Activated effector memory CD4-positive, alpha-beta T cell treated with anti-CD3 and anti-CD28 coated beads, Interleukin-2, amount 50 U/mL, for 16 hours (primary cell): ENCODE results near the gene USP12.
"Not testable (repeated sequence)": the region's sequence is repeated elsewhere in the genome, so short reads cannot be mapped to it uniquely, and the experiment has no call there.

ENCODE experiments used
- DNase-seq: peaks from one replicate; pipeline ENCODE4 v3.0.0-alpha.2; 2020

The USP12 gene

GRCh38 chr13:27171244-27171826 lies at the start of gene USP12:
Gene USP12 (minus strand): TSS chr13:27171811. CDS start chr13:27171639, 172 bp downstream.
- peak; percentile 79 for DNase-seq

GRCh38 chr13:27219611-27220010 lies 48.0 kb upstream of the USP12 start:
- DNase-seq: no peak

- DNase-seq: not testable (repeated sequence)
Measured at GRCh38 chr13:27218861-27219260, 47.2 kb upstream of the USP12 start.

GRCh38 chr13:27217791-27218190 lies 46.2 kb upstream of the USP12 start:
- DNase-seq: not testable (repeated sequence)

GRCh38 chr13:27213386-27213785 lies 41.8 kb upstream of the USP12 start:
- DNase-seq: not testable (repeated sequence)

GRCh38 chr13:27211771-27212364 lies 40.3 kb upstream of the USP12 start:
- DNase-seq: no peak

- DNase-seq: no peak
Measured at GRCh38 chr13:27211271-27211670, 39.7 kb upstream of the USP12 start.

- no peak for DNase-seq
Measured at GRCh38 chr13:27208514-27208913, 36.9 kb upstream of the USP12 start.

GRCh38 chr13:27203854-27204253 lies 32.2 kb upstream of the USP12 start:
- no peak for DNase-seq

GRCh38 chr13:27203186-27203585 lies 31.6 kb upstream of the USP12 start:
- DNase-seq: no peak

GRCh38 chr13:27201661-27202060 lies 30.1 kb upstream of the USP12 start:
- no peak for DNase-seq

- DNase-seq: no peak
Measured at GRCh38 chr13:27200413-27201070, 28.9 kb upstream of the USP12 start.

GRCh38 chr13:27199696-27200095 lies 28.1 kb upstream of the USP12 start:
- no peak for DNase-seq

- DNase-seq: no peak
Measured at GRCh38 chr13:27199211-27199610, 27.6 kb upstream of the USP12 start.

- DNase-seq: no peak
Measured at GRCh38 chr13:27194895-27195764, 23.5 kb upstream of the USP12 start.

- no peak for DNase-seq
Measured at GRCh38 chr13:27194209-27194608, 22.6 kb upstream of the USP12 start.

GRCh38 chr13:27193496-27193895 lies 21.9 kb upstream of the USP12 start:
- DNase-seq: no peak

- no peak for DNase-seq
Measured at GRCh38 chr13:27192973-27193372, 21.4 kb upstream of the USP12 start.

- DNase-seq: not testable (repeated sequence)
Measured at GRCh38 chr13:27192367-27192766, 20.8 kb upstream of the USP12 start.

GRCh38 chr13:27189192-27189591 lies 17.6 kb upstream of the USP12 start:
- DNase-seq: no peak

GRCh38 chr13:27188239-27188638 lies 16.6 kb upstream of the USP12 start:
- no peak for DNase-seq

GRCh38 chr13:27186295-27186694 lies 14.7 kb upstream of the USP12 start:
- no peak for DNase-seq

- no peak for DNase-seq
Measured at GRCh38 chr13:27183561-27184147, 12.0 kb upstream of the USP12 start.
